ENCODE measurements around the gene GLI3. TPM values are rescaled to one million over a fixed set of nuclear protein-coding genes. Genes with fewer than 3 reads are reported as not detected.

Gene GLI3
- total and polyA plus RNA-seq, 2 of the 8 experiments (the other 6 are each of a cell fraction or from before 2014, with no cell fraction given) = 8.0 to 31.1 TPM

GRCh38 chr7:42168512-42168911 lies 68.5 kb downstream of the GLI3 start:
- Histone ChIP-seq H3K79me2 (ENCODE audit: control insufficient read depth in 1 of 2, insufficient read depth in 2 of 2, low read length in 2 of 2) (no peaks in the 10 kb centered on the region; a peak in 1 of 4 replicates), H3K36me3 (ENCODE audit: control insufficient read depth in 2 of 4, insufficient read depth in 4 of 4, low read length in 3 of 4) (no peaks in the 10 kb centered on the region), H3K4ac (replicated peaks; ENCODE audit: insufficient read length, low read depth, low read length) (no peak overlapping the region), H3K79me1 (ENCODE audit: low read depth, low read length) (no peaks in the 10 kb centered on the region), H2BK120ac (replicated peaks; ENCODE audit: low read depth, low read length) (no peak overlapping the region), H2BK5ac (ENCODE audit: low read depth, low read length) (no peak overlapping the region), H3K23me2 (ENCODE audit: low read depth, low read length) (no peaks in the 10 kb centered on the region), H4K5ac (ENCODE audit: insufficient read length, low read depth, low read length) (no peak overlapping the region), H3K18ac (ENCODE audit: extremely low read depth, low read length) (no peak overlapping the region), H2BK20ac (ENCODE audit: low read length) (no peak overlapping the region), H3K56ac (replicated peaks; ENCODE audit: insufficient read length, low read depth, low read length) (no peak overlapping the region), H3K4me3 (ENCODE audit: extremely low read depth in 1 of 4, insufficient read depth in 2 of 4, low read depth in 3 of 4, low read length in 4 of 4) (no peak overlapping the region), H2BK12ac (ENCODE audit: low read depth, low read length) (no peak overlapping the region), H4K20me1 (replicated peaks in 1 of 2; ENCODE audit: control insufficient read depth in 1 of 2, insufficient read depth in 2 of 2, low read length in 2 of 2) (no peaks in the 10 kb centered on the region), H3K23ac (ENCODE audit: insufficient read length) (no peak overlapping the region), H4K91ac (replicated peaks; ENCODE audit: insufficient read length, low read length) (no peak overlapping the region), H3K27me3 (replicated peaks in 1 of 4; ENCODE audit: control insufficient read depth in 3 of 4, extremely low read depth in 1 of 4, insufficient read depth in 3 of 4, low read length in 3 of 4) (no peaks in the 10 kb centered on the region), H3K4me1 (replicated peaks in 1 of 4; ENCODE audit: control insufficient read depth in 3 of 4, insufficient read depth in 4 of 4, low read length in 3 of 4) (no peaks in the 10 kb centered on the region), H2AK5ac (ENCODE audit: low read depth, low read length) (no peak overlapping the region), H3K27ac (ENCODE audit: low read depth, low read length) (no peak overlapping the region), H4K8ac (ENCODE audit: extremely low read depth, insufficient read depth, low read length) (no peak overlapping the region), H3K9me3 (ENCODE audit: insufficient read depth in 2 of 2, low read depth in 1 of 2, low read length in 1 of 2) (no peaks in the 10 kb centered on the region), H3K4me2 (ENCODE audit: insufficient read depth in 1 of 2, low read depth in 2 of 2, low read length in 2 of 2) (no peak overlapping the region), H3K9ac (replicated peaks in 1 of 4; ENCODE audit: extremely low read depth in 1 of 4, low read depth in 3 of 4, low read length in 3 of 4) (no peak overlapping the region), H2AFZ (ENCODE audit: low read length) (no peak overlapping the region), H2BK15ac (ENCODE audit: low read length) (no peak overlapping the region), H3K14ac (ENCODE audit: insufficient read length) (no peak overlapping the region)
- DNase-seq (ENCODE audit: low read depth in 1 of 2, low spot score in 2 of 2) = no peak
- CTCF ChIA-PET (ENCODE audit: partially characterized antibody) = interaction anchor here (0.9 kb wide), 1 partner anchor 12 kb away, joined by 3 read pairs; no protein-coding TSS in a partner anchor
- POLR2A ChIA-PET (ENCODE audit: partially characterized antibody) = no interaction called here
- TF ChIP-seq ZNF274 (IDR thresholded peaks at IDR 0.05; ENCODE audit: borderline replicate concordance, extremely low read depth, low read length) = no peak
- TF ChIP-seq RFX5 (IDR thresholded peaks at IDR 0.05; ENCODE audit: borderline replicate concordance, low read depth, low read length) = no peak
- no peak for TF ChIP-seq NANOG (IDR thresholded peaks at IDR 0.05; ENCODE audit: insufficient read depth, low read depth, low read length, poor library complexity, severe bottlenecking)
- no peak for TF ChIP-seq TEAD4 (IDR thresholded peaks at IDR 0.05; ENCODE audit: low read depth, low read length)
- no peak for TF ChIP-seq MAX (IDR thresholded peaks at IDR 0.05)
- no peak for TF ChIP-seq CHD1 (IDR thresholded peaks at IDR 0.05; ENCODE audit: low read depth, low read length)
- TF ChIP-seq SP4 (IDR thresholded peaks at IDR 0.05; ENCODE audit: low read length) = no peak
- TF ChIP-seq RAD21 (IDR thresholded peaks at IDR 0.05 in 1 of 2, conservative IDR thresholded peaks at IDR 0.05 in 1 of 2; ENCODE audit: low read depth in 2 of 2, low read length in 2 of 2) = no peak
- WGBS, 2 experiments (ENCODE audit: extremely low coverage in 1 of 2, insufficient coverage in 1 of 2, insufficient read length in 1 of 2, insufficient replicate concordance in 2 of 2, low coverage in 1 of 2, low lambda C conversion rate in 2 of 2, missing lambda C conversion rate in 1 of 2) = 93% methylated on average over 8 of the region's 8 CpGs; no CpG with 5 or more reads in 1 of the 2 experiments
- FAIRE-seq = no peak
